GM19397 (cell line): Measurements from ENCODE around the gene KAT6B.

ENCODE experiments used
- ATAC-seq: cut with Tn5 transposase; IDR thresholded peaks from one replicate; pipeline ENCODE4 v1.9.1; 2021; ENCODE audit warnings: mild to moderate bottlenecking, moderate library complexity; ENCODE audit not compliant: unreplicated experiment

The KAT6B gene

GRCh38 chr10:75058161-75058560 lies 231.8 kb downstream of the KAT6B start:
- ATAC-seq = no peak

GRCh38 chr10:75061709-75062505 lies 235.5 kb downstream of the KAT6B start:
- ATAC-seq = no peak

- no peak for ATAC-seq
Measured at GRCh38 chr10:75062506-75063299, 236.3 kb downstream of the KAT6B start.

GRCh38 chr10:75063461-75064230 lies 237.2 kb downstream of the KAT6B start:
- ATAC-seq = no peak

- no peak for ATAC-seq
Measured at GRCh38 chr10:75065076-75065475, 238.7 kb downstream of the KAT6B start.

- no peak for ATAC-seq
Measured at GRCh38 chr10:75066271-75066670, 239.9 kb downstream of the KAT6B start.

- ATAC-seq = no peak
Measured at GRCh38 chr10:75067272-75067671, 240.9 kb downstream of the KAT6B start.

- no peak for ATAC-seq
Measured at GRCh38 chr10:75068523-75068922, 242.1 kb downstream of the KAT6B start.

- no peak for ATAC-seq
Measured at GRCh38 chr10:75070476-75070875, 244.1 kb downstream of the KAT6B start.

- ATAC-seq = no peak
Measured at GRCh38 chr10:75070961-75071428, 244.6 kb downstream of the KAT6B start.

- ATAC-seq = no peak
Measured at GRCh38 chr10:75071756-75072155, 245.4 kb downstream of the KAT6B start.

- no peak for ATAC-seq
Measured at GRCh38 chr10:75072727-75073126, 246.3 kb downstream of the KAT6B start.

- no peak for ATAC-seq
Measured at GRCh38 chr10:75073442-75073841, 247.0 kb downstream of the KAT6B start.

GRCh38 chr10:75074711-75075445 lies 248.5 kb downstream of the KAT6B start:
- no peak for ATAC-seq

- no peak for ATAC-seq
Measured at GRCh38 chr10:75076348-75076747, 249.9 kb downstream of the KAT6B start.

GRCh38 chr10:75079436-75080083 lies 253.2 kb downstream of the KAT6B start:
- no peak for ATAC-seq

GRCh38 chr10:75080554-75080953 lies 254.2 kb downstream of the KAT6B start:
- no peak for ATAC-seq

- ATAC-seq = no peak
Measured at GRCh38 chr10:75081379-75081778, 255.0 kb downstream of the KAT6B start.
